Activated naive CD4-positive, alpha-beta T cell treated with Interleukin-2 at 50 U/mL for 16 hours (primary cell): Measurements from ENCODE around the gene VWA3B.

Source experiments
- DNase-seq: peaks from one replicate; pipeline ENCODE4 v3.0.0-alpha.2; 2020

Gene VWA3B

DNA sequence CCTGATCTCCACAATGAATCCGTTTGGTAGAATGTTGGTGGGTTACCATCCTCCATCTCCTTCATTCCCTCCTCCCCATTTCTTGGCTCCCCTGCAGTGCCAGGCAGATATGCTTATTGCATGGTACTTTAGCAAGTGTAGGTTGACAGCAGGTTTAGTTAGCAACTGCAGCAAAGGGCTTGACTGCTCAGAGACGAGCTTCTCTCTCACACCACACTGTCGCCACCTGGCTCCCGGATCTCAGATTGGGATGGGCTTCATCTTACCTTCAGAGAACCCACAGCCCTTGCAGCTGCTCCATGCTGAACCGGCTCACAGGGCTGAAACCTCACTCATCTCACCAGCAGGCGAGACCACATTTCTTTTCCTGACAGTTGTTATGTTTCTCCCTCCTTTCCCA, 88.8 kb downstream of the VWA3B start:
- DNase-seq, result no peak

DNA sequence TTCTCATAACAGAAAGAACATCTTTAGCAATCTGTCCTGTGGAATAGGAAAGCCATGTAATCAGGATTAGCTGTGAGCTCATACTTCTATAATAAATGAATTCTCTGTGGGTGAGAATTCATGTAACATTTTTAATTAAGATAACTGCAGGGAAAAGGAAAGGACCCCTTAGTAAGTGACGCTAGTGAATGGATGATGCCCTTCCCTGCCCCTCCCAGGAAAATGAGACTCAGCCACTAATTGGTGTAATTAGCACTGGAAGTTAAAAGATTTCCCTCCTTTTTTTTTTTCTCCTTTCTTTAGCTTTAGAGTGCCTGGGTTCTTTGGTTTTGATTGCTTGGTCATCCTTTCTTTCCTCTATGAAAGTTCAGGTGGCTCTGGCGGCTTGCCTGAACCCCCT, 90.3 kb downstream of the VWA3B start:
- no peak for DNase-seq

DNA sequence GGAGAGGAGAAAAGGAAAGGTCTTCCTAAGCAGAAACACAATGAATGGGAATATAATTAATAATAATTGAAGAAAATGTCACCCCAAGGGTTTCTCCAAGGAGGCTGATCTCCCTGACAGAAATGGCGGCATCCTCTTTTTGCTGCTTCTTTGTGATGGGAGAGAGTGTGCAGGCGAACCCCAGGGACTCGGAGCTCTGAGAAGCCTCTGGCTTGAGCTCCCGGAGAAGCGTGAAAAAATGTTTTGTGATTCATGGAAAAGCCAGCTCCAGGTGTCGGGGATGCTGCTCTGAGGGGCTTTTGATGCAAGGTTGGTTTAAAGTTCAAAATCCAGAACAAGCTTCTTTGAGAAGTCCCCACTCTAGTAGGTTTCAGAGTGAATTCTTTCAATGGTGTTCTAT, 91.0 kb downstream of the VWA3B start:
- DNase-seq, result no peak

DNA sequence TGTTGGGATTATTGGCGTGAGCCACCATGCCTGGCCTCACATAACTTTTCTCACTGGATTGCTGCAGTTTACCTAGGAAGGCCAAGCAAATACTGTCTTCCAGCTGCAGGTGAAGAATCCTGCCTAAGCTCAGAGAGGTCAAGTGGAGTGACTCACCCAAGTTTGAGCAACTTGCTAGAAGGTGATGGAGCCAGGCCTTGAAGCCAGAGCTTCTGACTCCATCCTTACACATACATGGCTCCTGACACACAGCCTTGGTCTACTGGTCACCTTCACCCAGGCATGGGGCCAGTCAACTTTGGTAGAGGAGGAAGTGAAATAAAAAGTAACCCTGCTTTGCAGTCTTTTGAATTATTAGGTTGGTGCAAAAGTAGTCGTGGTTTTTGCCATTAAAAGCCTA, 93.5 kb downstream of the VWA3B start:
- no peak for DNase-seq

DNA sequence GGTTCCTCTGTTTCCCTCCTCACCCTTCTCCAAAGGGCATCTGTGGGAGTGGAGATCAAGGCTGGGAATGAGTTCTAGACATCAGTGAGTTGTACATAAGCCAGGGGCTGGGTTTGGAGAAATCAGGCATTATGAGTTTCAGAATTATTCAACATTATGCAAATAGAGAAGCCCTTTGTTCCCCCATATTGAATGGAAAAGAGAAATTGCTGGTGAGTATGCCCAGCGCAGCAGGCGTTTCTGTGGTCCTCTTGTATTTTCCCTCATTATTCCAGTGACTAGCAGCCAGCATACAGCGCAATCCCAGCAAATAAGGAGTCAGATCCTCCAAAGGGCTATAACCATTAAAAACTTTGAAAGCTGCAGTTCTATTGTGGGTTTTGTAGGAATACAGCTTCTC, 94.4 kb downstream of the VWA3B start:
- no peak for DNase-seq

DNA sequence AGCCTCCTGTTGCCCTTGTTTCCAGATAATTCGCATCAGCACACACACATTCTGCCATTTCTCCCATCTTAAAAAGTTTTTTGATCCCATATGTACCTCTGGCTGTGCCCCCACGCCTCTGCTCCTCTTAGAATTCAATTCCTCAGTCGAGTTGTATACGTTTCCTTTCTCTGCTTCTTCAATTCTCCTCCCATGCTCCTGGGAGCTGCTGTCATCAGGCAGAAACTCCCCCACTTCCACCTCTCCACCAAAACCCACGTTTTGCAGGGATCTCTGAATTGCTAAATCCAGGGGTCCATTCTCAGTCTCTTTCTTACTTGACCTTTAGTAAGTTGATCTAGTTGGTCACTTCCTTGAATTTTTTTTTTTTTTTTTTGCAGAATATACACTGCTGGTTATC, 98.8 kb downstream of the VWA3B start:
- no peak for DNase-seq

DNA sequence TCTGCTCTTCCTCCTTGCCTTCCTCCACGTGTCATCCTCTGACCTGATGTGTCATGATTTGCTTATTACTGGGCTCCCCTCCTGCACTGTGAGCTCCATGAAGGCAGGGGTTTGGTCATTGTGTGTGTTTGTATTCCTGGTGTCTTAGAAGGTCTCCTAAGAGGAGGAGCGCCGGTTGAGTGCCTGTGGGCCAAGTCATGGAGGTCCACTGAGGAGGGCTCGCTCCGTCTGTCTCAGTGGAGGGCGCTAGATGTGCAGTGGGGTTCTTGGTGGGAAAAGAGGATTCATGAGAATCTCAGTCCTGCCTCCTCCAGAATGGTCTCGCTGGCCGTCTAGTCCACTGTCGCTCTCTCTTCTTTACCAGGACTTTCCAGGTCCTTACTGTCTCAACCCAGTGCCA, 100.2 kb downstream of the VWA3B start:
- no peak for DNase-seq

DNA sequence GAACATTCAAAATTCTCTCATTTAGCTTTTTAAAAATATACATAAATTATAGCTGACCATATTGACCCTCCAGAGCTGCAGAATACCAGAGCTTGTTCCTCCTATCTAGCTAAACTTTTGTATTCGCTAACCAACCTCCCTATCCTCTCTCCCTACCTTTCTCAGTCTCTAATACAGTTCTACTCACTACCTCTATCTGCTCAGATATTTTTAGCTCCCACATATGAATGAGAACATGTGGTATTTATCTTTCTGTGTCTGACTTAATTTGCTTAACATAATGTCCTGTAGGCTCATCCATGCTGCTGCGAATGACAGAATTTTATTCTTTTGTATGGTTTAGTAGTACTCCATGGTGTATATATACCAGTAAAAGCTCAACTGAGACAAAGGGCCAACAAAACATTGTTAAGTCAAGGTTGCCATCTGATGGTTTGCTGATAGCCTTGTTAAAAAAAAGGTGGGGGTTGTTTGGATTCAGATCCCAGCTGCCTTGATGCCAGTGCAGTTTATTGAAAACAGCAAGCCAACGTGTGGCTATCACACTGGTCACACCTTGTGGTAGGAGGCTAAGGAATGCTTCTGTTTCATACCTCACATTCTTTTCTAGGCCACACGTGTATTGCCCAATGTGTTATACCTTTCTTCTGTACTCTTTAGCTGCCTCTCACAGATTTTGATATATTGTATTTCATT, 101.5 kb downstream of the VWA3B start:
- DNase-seq, result no peak

DNA sequence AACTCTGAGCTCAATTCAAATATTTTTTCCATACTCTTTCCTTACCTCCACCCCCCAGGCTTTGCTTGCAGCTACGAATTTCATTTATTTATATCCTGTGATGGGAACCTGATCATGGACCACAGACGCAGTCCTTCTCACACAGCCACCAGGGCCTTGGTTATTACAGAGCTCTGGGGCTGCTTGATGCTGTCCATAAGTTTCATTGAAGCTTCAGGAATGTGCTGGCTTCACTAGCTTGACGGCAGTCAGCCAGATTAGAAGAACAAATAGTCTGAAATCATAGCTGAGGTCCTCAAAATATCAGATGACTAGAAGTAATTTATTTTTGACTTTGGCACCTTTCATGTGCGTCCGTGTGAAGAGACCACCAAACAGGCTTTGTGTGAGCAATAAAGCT, 104.9 kb downstream of the VWA3B start:
- no peak for DNase-seq

DNA sequence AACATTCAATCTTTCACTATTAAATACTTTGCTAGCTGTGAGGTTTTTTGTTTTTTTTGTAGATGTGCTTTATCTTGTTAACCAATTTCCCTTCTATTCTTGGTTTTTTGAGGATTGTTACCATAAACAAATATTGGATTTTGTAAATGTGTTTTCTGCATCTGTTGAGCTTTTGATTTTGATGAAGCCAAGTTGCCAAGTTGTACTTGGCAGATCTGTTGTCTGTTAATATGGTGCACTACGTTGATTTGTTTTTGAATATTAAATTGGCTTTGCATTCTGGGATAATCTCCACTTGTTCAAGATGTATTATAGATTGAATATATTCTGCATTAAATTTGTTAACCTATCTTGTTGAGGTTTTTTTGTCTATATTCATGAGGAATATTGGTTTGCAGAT, 114.6 kb downstream of the VWA3B start:
- no peak for DNase-seq

DNA sequence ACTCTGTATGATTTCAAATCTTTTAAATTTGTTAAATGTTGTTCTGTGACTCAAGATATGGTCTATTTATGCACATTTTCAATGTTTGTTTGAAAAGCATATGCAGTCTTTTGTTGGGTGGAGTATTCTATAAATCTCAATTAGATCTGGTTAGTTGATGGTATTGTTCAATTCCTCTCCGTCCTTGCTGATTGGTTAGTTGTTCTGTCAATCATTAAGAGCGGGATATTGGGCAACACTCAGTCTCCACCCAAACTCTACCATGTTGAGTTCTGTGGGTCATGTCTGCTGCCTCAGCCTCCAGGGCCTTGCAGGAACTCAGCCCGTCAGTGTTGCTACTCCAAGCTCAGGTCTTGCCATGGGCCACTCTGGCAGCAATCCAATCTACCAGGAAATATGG, 118.9 kb downstream of the VWA3B start:
- DNase-seq, result no peak

DNA sequence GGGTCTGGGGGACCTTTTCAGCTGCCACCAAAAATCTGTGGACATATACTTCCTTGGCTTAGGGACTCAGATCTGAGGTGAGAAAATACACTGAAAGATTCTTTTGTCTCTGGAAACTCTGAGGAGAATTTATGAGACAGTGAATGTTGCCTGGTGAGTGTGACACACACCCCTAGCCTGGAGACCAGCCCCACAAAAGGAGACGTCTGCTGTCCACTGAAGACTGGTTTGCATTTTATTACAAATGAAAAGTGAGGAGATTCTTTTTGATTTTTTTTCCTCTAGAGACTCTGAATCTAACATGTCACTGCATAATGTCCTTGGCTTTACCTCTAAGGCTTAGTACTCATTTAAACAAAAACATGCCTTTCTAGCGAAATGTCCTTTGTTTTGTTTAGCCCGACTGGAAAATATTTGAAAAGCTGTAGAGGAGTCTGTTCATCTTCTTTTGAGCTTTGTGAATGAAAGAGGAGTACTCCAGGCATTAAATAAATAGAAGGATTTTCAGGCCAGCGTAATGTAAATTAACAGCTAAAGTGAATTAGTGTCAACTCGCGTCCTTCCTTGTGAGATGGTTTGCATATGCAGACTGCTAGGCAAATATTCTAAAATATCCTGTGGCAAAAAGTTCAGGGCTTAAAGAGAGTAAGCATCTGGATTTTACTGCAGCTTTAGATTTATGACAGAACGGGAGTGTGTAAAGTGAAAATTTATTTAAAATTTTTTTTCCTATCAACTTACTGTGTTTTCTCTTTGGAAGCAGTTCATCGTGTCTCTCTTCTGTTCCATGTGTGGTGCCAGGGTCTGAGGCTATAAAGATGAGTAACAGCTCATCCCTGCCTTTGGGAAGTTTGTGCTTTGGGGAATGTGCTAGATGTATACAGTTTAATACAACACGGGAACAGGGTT, 125.4 kb downstream of the VWA3B start:
- DNase-seq, result no peak

DNA sequence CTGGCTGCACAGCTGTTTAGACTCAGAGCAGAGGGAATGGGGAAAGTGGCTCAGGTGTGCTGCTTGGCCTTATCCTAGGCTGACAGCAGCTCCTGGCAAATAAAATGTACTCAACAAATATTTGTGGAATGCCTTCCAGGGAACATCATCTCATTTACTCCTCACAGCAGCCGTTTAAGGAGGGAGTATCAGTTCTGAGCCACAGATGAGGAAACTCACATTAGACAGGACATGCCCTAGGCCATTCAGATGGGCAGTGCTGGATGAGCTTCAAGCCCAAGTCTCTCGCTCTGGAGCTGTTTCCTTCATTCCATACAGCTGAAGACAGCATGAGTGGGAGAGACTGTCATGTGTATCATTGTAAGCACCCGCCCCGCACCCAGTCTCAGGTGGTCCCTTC, 129.6 kb downstream of the VWA3B start:
- no peak for DNase-seq

DNA sequence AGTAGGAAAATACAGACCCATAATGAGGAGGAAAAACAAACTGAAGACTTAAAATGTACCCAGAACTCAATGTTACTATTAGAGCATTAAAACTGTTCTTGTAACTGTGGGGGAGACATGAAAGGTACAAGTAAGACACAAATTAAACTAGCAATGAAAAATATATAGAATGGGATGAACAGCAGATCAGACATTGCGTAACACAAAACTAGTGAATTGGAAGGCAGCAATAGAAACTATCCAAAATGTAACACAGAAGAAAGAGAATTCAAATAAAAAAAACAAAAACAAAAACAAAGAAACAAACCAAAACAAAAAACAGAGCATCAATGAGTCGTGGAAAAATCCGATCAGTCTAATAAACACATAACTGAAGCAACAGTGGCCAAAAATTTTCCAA, 132.2 kb downstream of the VWA3B start:
- DNase-seq, result no peak

DNA sequence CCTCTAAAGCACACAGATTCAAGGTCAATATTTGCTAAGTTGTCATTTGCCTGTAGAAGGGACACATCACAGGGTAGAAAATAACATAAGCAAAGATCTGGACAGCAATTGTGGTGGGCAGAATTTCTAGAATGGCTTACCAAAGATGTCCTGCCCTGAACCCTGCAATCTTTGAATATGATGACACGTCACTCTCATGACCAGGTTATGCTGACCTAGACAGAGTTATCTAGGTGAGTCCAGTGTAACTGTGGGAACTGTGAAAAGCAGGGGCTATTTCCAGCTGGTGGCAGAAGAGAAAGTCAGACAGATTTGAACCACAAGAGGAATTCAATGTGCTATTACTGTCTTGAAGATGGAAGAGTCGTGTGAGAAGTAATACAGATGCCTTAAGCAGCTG, 147.0 kb downstream of the VWA3B start:
- no peak for DNase-seq

DNA sequence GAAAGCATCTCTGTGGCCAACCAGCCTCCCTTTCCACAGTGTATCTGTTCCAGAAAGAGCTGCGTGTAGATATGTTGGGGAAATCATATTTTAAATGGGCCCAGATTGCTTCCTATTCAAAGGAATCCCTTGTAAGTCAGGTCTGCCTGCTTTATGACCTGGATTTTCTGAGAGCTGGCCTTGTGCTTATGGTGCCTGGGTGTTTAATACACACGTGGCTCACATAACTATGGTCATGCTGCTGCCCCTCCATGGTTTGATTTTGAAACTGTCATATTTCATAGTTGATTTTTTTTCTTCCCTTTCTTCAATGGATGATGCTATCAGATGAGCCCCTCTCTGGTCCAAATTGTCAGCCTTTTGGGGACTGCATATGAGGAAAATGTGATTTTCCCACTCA, 147.8 kb downstream of the VWA3B start:
- DNase-seq, result no peak

DNA sequence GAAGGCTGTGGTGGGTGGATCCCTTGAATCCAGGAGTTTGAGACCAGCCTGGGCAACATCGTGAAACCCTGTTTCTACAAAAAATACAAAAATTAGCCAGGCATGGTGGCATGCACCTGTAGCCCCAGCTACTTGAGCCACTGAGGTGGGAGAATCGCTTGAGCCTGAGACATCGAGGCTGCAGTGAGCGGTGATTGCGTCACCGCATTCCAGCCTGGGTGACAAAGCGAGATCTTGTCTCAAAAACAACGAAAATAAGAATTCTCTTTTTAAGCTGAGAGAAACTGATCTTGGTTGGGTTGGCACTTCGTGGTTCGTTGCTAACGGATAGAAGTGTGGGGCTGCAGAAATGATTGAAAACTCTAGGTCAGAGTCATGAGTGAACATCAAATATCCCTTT, 150.0 kb downstream of the VWA3B start:
- DNase-seq, result no peak

DNA sequence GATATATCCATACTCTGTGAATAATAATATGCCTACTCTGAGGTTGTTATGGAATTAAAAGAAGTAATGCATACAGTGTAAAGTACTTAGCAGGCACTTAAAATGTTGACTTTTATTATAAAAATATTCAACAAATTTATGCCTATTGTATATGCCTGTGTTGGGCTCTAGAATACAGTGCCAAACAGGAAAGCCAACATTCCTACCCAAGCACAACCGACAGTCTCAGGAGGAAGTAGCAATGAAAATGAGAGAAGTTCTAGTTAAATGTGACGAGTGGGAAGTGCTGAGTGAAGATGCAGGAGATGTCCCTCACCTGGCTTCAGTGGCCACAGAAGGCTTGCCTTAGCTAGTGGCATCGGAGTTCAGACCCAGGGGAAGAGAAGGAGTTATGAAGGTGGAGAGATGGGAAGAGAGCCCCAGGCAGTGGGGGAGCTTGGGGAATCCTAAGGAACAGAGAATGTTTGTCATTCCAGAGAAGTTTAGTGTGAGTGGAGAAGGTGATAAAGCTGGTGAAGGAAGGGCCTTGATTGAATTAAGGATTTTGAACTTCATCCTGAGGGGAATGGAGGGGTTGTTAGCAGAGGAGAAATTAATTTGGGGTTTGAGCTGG, 153.9 kb downstream of the VWA3B start:
- no peak for DNase-seq

DNA sequence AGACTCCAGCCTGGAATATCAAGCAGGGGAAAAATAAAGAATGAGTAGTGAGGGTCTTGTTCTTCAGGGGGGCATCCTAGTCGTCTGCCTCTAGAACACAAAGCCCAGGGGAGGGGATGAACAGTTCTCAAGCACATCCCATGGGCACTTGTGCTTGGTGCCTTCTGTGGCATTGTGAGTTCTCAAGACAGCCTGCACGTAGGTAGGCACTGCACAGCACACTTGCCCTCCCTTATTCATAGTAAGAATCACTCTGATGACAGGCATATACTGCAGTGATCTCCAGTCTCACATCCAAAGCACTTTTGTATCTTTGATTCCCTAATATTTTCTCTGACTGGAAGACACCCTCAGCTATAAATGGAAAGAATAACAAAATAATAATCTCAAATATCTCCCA, 154.6 kb downstream of the VWA3B start:
- DNase-seq, result no peak

DNA sequence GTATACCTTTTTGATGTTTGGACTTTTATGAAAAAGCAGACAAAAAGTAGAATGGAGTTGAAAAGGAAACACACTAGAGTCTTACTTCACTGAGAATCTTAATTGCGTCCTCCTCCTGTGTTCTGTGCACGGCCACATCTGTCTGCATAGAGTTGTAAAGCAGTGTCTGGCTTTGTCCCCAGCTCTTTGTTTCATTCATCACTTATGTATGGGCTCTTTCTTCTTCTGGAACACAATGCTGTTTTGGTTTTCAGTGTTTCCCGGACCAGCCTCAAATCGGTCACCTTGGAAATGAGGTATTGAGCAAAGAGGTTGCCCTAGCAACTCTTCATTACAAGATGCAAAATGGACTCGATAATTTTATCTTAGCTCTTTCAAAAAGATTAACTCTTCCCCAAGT, 155.0 kb downstream of the VWA3B start:
- DNase-seq, result no peak

DNA sequence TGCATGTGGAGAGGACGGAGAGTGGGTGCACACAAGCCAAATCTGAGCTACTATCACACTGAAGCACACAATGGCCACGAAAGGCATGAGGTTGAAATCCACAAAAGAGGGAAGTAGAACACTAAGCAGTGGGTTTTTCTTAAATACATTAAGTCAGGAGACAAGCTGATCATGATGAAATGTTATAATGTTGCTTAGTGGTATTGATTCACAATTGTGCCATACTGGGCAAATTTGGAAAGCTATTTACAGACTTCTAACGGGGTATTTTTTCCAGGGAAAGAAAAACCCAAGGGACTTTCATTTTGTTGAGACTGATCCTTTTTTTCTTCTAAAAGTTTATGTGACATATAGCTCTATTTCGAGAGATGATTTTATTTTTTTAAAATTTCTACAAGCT, 158.5 kb downstream of the VWA3B start:
- no peak for DNase-seq

DNA sequence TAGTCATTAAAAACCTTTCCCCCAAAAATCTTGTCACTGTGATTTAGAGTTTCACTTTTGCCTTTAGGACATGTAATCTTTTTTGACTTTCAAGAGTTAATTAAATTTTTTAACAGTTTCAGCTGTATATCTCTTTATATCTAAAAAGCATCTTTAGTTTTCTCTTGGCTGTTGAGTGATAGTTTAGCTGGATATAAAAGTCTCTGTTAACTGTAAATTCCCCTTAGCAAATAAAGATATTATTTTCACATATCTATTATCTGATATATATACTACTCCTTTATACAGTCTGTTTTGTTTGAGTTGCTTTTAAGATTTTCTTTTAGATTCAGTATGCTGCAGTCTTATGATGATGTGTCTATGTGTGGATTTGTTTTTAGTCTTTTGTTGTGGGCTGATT, 160.4 kb downstream of the VWA3B start:
- DNase-seq, result no peak

DNA sequence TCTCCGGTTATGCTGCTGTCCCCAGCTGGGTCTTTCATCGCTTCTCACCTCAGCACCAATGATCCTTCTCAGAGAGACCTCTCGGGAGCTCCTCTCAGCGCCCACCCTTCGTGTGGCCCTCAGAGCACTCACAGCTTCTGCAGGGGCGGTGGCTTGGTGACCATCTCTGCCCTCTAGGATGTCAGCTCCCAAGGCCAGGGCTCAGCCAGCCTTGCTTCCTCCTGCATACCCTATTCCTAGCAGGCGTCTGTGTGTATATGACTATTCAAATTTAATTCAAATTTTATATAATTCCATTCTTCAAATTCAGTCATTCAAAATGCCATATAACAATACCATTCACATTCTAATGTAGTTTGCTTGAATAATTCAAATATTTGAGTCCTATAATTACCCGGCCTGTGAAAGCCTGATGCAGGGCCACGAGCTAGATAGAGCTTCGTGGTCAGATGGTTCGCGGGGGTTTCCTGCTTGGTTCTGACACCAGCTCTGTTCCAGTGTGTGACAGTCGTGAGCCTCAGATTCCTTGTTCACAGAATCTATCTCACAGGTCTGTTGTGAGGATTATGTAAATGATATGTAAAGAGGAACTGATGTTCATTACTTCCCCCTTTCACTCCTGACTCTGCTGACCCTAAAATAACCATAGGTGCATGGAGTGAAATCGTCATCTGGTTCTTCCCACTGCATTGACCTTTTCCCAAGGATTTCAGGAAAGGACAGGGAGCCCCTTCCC, 165.2 kb downstream of the VWA3B start:
- DNase-seq, result no peak
